ENCODE data around the gene CAMKMT. TPM values are rescaled to one million over a fixed set of nuclear protein-coding genes. Genes with fewer than 3 reads are reported as not detected.
"Not testable (repeated sequence)": the region's sequence is repeated elsewhere in the genome, so short reads cannot be mapped to it uniquely, and the experiment has no call there.

Gene CAMKMT
- total RNA-seq, 1 donor from 2014 or later, result 20.0 TPM

DNA sequence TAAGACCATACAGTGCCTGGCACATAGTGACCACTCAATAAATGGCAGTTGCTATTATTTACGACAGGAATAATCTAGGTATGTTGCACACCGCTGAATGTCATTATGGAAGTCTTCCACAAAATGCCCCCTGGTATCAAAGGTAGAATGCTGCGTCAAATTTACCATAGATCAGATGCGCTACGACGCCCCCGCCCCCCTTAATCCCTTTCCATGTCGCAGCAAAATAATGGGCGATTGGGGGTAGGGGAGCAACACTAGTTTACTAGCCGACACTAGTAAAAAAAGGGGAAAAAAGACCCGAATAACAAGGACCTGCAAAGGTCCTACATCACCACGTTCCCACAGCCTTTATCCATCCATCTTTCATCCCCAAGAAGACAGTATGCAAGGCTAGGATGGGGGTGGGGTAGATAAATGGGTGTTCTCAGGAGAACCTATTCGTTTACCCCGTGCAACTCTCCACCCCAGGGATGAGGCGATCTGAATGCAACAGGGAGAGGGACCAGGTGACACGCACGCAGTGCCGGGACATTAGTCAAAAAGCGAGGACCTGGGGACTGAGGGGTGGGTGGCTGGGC, 908 bp upstream of the CAMKMT start:
- no peak for DNase-seq (ENCODE audit: low spot score)

GRCh38 chr2:44362207-44363015, 664 bp downstream of the CAMKMT start:
- peak; percentile 70 for DNase-seq (ENCODE audit: low spot score)

- DNase-seq (ENCODE audit: low spot score), result no peak
Observed at GRCh38 chr2:44364604-44365003, 2.9 kb downstream of the CAMKMT start.

GRCh38 chr2:44367591-44367990, 5.8 kb downstream of the CAMKMT start:
- no peak for DNase-seq (ENCODE audit: low spot score)

GRCh38 chr2:44369392-44369791, 7.6 kb downstream of the CAMKMT start:
- no peak for DNase-seq (ENCODE audit: low spot score)

- DNase-seq (ENCODE audit: low spot score), result no peak
Observed at GRCh38 chr2:44371445-44371844, 9.7 kb downstream of the CAMKMT start.

GRCh38 chr2:44372246-44372645, 10.5 kb downstream of the CAMKMT start:
- DNase-seq (ENCODE audit: low spot score), result no peak

- DNase-seq (ENCODE audit: low spot score), result no peak
Observed at GRCh38 chr2:44377486-44377885, 15.7 kb downstream of the CAMKMT start.

DNA sequence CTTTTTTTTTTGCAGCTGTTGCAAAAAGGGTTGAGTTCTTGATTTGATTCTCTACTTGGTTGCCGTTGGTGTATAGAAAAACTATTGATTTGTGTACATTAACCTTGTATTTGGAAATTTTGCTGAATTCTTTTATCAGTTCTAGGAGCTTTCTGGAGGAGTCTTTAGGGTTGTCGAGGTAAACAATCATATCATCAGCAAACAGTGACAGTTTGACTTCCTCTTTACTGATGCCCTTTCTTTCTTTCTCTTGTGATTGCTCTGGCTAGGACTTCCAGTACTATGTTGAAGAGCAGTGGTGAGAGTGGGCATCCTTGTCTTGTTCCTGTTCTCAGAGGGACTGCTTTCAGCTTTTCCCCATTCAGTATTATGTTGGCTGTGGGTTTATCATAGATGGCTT, 23.5 kb downstream of the CAMKMT start:
- not testable (repeated sequence) for DNase-seq (ENCODE audit: low spot score)

DNA sequence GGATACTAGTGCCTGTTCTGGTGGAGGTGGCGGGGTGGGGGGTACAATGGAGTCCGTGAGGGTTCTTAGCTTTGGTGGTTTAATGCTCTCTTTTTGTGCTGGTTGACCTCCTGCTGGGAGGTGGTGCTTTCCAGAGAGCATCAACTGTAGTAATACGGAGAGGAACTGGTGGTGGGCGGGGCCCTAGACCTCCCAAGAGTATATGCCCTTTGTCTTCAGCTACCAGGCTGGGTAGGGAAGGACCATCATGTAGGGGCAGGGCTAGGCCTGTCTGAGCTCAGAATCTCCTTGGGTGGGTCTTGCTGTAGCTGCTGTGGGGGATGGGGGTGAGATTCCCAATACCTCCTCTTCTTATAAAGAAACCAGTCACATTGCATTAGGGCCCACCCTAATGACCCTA, 27.1 kb downstream of the CAMKMT start:
- no peak for DNase-seq (ENCODE audit: low spot score)

DNA sequence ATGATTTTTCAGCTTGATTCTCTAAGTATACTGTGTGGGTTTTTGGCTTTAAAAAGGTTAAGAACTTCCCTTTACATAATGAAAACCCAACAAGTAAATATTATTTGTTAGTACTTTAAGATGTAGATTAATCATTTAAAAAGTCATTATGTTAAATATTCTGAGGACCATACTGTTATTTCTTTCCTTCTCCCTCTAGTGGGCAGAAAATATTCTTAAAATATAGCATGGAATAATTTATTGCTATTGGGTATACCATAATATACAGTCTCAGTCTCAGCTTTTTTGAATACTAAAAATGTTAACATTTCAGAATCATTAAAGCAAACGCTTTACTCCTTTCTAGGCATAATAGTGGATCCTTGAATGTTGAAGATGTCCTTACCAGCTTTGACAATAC, 28.1 kb downstream of the CAMKMT start:
- DNase-seq (ENCODE audit: low spot score), result no peak

- DNase-seq (ENCODE audit: low spot score), result peak; percentile 15
Observed at GRCh38 chr2:44392338-44392943, 30.7 kb downstream of the CAMKMT start.

DNA sequence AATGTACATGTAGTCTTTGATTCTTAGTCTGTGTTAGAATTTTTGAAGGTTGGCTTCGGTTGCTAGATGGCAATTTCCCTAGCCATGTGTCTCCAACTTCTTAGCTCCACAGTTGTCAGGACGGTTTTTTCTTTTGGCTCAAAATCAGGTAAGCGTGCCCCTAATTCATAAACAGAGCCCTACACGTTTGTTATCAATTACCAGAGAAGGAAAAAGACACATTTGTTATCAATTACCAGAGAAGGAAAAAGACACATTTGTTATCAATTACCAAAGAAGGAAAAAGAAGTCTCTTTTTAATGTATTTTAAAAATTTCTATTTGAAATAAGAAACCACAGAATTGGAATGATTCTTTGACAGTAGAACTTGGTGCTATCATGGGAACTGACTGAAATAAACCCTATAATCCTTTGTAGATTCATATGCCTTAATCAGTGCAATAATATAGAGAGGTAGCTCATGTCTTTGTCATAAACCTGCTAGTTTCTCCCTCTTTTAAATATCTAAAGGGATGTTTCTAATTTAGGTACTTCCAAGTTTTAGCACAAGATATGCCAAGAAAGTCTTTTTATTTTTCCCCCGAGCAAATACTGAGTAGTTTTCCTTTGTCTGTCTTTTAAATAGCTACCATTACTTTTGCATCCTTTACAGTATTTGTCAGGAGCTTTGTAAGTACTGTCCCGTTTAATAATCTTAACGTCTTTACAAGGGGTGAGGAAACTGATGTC, 35.9 kb downstream of the CAMKMT start:
- DNase-seq (ENCODE audit: low spot score), result no peak

DNA sequence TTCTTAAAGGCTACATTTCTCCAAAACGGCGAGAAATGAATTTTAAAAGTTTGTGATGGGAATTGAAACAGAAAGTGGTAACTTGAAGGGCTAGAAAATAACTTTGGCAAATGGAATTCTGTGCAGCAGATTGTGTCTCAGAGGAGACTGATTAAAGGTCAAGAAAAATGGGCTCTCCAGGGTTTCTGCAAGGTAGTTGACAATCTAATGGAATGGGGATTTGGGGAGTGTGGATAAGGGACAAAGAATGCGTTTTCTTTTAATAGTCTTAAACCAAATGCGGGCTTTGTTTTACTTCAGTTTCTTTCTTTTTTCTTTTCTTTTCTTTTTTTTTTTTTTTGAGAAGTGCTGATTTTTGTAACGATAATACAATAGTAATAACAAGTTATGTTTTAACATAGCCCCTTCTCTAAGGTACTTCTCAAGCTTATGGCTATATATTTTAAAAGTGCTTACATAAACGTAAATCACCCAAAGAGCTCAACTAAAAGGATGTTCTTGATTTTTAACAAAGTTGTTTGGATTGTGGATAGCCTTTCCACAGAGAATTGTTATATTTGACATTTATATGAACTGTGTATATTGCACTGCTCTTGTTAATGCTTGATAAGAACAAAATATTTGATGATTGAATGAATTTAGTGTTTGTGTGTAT, 36.6 kb downstream of the CAMKMT start:
- no peak for DNase-seq (ENCODE audit: low spot score)

DNA sequence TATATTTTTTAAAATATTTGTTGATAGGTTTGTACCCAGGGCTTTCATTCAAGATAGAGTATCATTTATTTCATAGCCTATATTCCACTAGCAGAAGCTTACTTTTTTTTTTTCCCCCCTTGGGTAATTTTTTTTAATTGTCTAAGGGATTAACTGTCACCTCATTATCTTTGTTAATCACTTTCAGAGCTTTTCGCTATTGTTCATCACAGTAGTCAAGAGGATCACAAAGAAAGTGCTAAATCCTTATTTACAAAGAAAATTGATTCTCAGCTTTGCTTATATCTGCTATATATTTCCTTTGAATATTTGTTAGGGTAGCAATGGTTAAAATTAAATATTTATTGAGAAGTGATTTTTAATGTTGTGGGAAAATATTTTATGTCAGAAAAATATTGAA, 59.0 kb downstream of the CAMKMT start:
- DNase-seq (ENCODE audit: low spot score), result no peak

GRCh38 chr2:44424211-44424610, 62.5 kb downstream of the CAMKMT start:
- no peak for DNase-seq (ENCODE audit: low spot score)

DNA sequence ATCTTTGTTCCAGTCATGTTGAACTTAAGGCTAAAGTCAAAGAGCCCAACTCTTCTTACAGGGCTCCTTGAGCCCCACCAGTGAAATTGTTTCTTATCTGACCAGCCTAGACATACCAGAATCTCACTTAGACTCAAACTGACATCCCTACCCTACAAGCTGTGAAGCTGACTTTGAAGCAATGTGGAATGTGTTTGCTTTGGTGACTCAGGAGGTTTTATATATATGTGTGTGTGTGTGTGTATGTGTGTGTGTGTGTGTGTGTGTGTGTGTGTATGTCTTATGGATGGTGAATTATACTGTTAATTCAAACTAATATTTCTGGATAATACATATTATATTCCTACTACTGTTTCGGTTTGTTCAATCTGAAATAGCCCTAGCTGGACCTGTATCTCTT, 67.3 kb downstream of the CAMKMT start:
- DNase-seq (ENCODE audit: low spot score), result no peak

GRCh38 chr2:44430342-44430741, 68.6 kb downstream of the CAMKMT start:
- no peak for DNase-seq (ENCODE audit: low spot score)

DNA sequence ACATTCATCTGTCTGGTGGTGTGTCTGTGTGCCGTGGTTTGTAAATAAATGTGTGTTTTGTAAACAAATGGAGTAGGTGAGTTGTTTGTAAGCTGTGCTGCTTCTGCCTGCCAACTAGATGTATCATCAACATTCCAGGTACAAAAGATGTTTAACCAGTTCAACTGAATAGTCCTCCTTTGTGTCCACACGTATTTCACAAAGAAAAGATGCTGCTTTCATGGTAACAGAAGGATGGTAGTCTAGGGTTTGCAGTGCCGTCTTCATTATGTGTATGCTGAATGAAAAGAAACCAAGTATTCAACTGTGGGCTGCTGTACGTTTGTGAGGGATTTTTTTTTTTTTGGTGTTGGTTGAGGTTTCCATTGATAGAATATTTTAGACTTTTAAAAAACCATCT, 72.1 kb downstream of the CAMKMT start:
- no peak for DNase-seq (ENCODE audit: low spot score)

DNA sequence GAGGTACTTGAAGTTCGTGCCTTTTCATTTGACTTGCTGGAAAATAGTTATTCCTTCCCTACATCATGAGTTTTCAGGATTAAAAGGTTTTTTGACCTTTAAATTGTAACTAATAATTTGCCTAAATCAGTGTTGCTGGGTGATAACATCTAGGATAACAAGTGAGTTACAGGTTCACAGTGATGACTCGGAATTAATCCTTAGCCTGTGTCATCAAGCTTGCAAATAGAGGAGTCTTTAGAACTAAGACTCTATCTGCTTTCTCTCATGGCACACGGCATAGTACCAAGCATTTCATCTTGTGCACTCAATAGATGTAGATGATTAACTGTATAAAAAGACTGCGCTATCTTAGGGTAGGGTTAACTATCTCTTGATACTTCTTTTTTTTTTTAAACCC, 79.5 kb downstream of the CAMKMT start:
- no peak for DNase-seq (ENCODE audit: low spot score)

DNA sequence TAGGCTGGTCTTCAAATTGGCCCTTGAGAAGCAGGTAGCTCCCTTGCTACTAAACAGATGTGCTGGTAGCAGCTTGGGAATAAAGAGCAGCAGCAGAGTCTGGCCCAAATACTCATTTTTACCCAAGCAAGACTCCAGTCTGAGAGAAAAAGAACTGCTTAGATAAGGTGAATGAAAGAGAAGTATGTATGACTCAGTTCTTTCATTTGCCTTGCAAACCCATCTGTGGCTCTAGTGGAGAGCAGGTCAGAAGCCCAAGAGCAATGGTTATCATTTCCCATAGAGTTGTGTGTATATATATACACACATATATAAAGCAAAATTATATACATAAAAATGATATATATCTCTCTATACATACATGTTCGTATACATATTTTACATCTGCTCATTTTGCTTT, 80.3 kb downstream of the CAMKMT start:
- no peak for DNase-seq (ENCODE audit: low spot score)

GRCh38 chr2:44443517-44443916, 81.8 kb downstream of the CAMKMT start:
- DNase-seq (ENCODE audit: low spot score), result no peak
